Measurements from ENCODE around the gene ZNF366. TPM values are rescaled to one million over a fixed set of nuclear protein-coding genes. Genes with fewer than 3 reads are reported as not detected.

ZNF366 gene
- total RNA-seq, 1 experiment from 2014 or later: 0.17 TPM

GRCh38 chr5:72458407-72458806, 48.8 kb downstream of the ZNF366 start:
- Histone ChIP-seq H3K4me1 (replicated peaks; ENCODE audit: insufficient read depth) (peaks cover 1% of the 10 kb centered on the region), H3F3A (ENCODE audit: insufficient read depth, low read depth) (no peaks in the 10 kb centered on the region), H3K4me3 (no peak overlapping the region), H4K20me1 (ENCODE audit: insufficient read depth) (no peaks in the 10 kb centered on the region), H3K79me2 (ENCODE audit: low read depth) (no peaks in the 10 kb centered on the region), H3K4me2 (no peak overlapping the region), H3K9me3 (ENCODE audit: insufficient read depth, low read depth) (no peaks in the 10 kb centered on the region), H3K36me3 (ENCODE audit: low read depth) (no peaks in the 10 kb centered on the region), H3K27ac (no peak overlapping the region), H3K9me2 (ENCODE audit: insufficient read depth) (no peaks in the 10 kb centered on the region), H2AFZ (no peak overlapping the region), H3K27me3 (ENCODE audit: insufficient read depth, low read depth) (no peaks in the 10 kb centered on the region)
- no peak for DNase-seq
- TF ChIP-seq CTCF (conservative IDR thresholded peaks at IDR 0.05) (no peak), EZH2 (IDR thresholded peaks at IDR 0.05; ENCODE audit: low read depth) (no peak)
- POLR2A ChIA-PET (ENCODE audit: unreplicated experiment): no interaction called here
- CTCF ChIA-PET: interaction anchor here (0.7 kb wide), 1 partner anchor 22 kb away, joined by 4 read pairs; no protein-coding TSS in a partner anchor
- intact Hi-C loops (cut with micrococcal nuclease; ENCODE audit: unreplicated experiment): no loop called here
- BruUV-seq (replicated peaks): no TSS peak

- no peak overlapping the region for H3K4me2 ChIP-seq
- DNase-seq: no peak
- H3K4me3 ChIP-seq: no peak overlapping the region
- H4K20me1 ChIP-seq (ENCODE audit: insufficient read depth): no peaks in the 10 kb centered on the region
- H3K9me2 ChIP-seq (ENCODE audit: insufficient read depth): no peaks in the 10 kb centered on the region
- no peaks in the 10 kb centered on the region for H3K27me3 ChIP-seq (ENCODE audit: insufficient read depth, low read depth)
- CTCF ChIA-PET: no interaction called here
- POLR2A ChIA-PET (ENCODE audit: unreplicated experiment): no interaction called here
- H3K4me1 ChIP-seq (replicated peaks; ENCODE audit: insufficient read depth): peaks cover 11% of the 10 kb centered on the region
- H3F3A ChIP-seq (ENCODE audit: insufficient read depth, low read depth): peaks cover 9% of the 10 kb centered on the region; the same call in 1 of the 2 replicates
- no peak overlapping the region for H3K27ac ChIP-seq
- intact Hi-C loops (cut with micrococcal nuclease; ENCODE audit: unreplicated experiment): no loop called here
- no peak for TF ChIP-seq CTCF (conservative IDR thresholded peaks at IDR 0.05)
- TF ChIP-seq EZH2 (IDR thresholded peaks at IDR 0.05; ENCODE audit: low read depth): no peak
- H3K79me2 ChIP-seq (ENCODE audit: low read depth): no peaks in the 10 kb centered on the region
- no peak overlapping the region for H2AFZ ChIP-seq
- H3K36me3 ChIP-seq (ENCODE audit: low read depth): no peaks in the 10 kb centered on the region
- BruUV-seq (replicated peaks): no TSS peak
- H3K9me3 ChIP-seq (ENCODE audit: insufficient read depth, low read depth): no peaks in the 10 kb centered on the region
Observed at GRCh38 chr5:72457491-72457890, 49.7 kb downstream of the ZNF366 start.

- Histone ChIP-seq H4K20me1 (ENCODE audit: insufficient read depth) (no peaks in the 10 kb centered on the region), H3K27me3 (ENCODE audit: insufficient read depth, low read depth) (no peaks in the 10 kb centered on the region), H3K79me2 (ENCODE audit: low read depth) (no peaks in the 10 kb centered on the region), H3K4me1 (replicated peaks; ENCODE audit: insufficient read depth) (peaks cover 20% of the 10 kb centered on the region), H3K9me3 (ENCODE audit: insufficient read depth, low read depth) (no peaks in the 10 kb centered on the region), H3K27ac (no peak overlapping the region), H3K4me2 (no peak overlapping the region), H3K36me3 (ENCODE audit: low read depth) (no peaks in the 10 kb centered on the region), H3K9me2 (ENCODE audit: insufficient read depth) (no peaks in the 10 kb centered on the region), H3K4me3 (no peak overlapping the region), H2AFZ (no peak overlapping the region), H3F3A (ENCODE audit: insufficient read depth, low read depth) (peaks cover 18% of the 10 kb centered on the region)
- no peak for DNase-seq
- intact Hi-C loops (cut with micrococcal nuclease; ENCODE audit: unreplicated experiment): no loop called here
- TF ChIP-seq CTCF (conservative IDR thresholded peaks at IDR 0.05) (no peak), EZH2 (IDR thresholded peaks at IDR 0.05; ENCODE audit: low read depth) (no peak)
- no TSS peak for BruUV-seq (replicated peaks)
- ChIA-PET CTCF (no interaction called here), POLR2A (ENCODE audit: unreplicated experiment) (interaction anchor here (0.6 kb wide), 2 partner anchors 366 to 454 kb away, joined by 3 to 4 read pairs; no protein-coding TSS in a partner anchor)
Observed at GRCh38 chr5:72456391-72457074, 50.7 kb downstream of the ZNF366 start.
